ENCODE measurements around the gene TTC9B. TPM values are rescaled to one million over a fixed set of nuclear protein-coding genes. Genes with fewer than 3 reads are reported as not detected.

Gene TTC9B
- total and polyA plus RNA-seq, 2 experiments from 2014 or later, result 0.63 to 1.0 TPM

DNA sequence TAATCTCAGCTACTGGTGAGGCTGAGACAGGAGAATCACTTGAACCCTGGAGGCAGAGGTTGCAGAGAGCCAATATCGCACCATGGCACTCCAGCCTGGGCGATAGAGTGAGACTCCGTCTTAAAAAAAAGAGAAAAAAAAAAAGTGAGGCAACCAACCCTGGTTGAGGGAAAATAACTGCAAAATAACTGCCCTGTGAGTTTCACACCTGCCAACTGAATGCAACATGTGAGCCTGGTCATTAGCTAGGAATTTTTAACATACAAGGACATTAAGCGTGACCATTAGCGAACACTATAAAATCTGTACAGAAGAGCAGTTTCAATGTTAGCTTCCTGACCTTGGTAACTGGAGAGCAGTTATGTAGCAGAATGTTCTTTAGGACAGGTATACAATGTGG, 10.7 kb upstream of the TTC9B start (continued):
- TF ChIP-seq CREB1 (CRISPR knock-in tag; IDR thresholded peaks at IDR 0.05; ENCODE audit: low read depth) (no peak), JUNB (IDR thresholded peaks at IDR 0.05; ENCODE audit: unreplicated experiment) (no peak), EZH2 (IDR thresholded peaks at IDR 0.05; ENCODE audit: low read depth, unreplicated experiment) (no peak), EZH2phosphoT487 (IDR thresholded peaks at IDR 0.05; ENCODE audit: unreplicated experiment) (no peak), ZNF331 (CRISPR knock-in tag; IDR thresholded peaks at IDR 0.05; ENCODE audit: low read depth) (no peak), NANOG (IDR thresholded peaks at IDR 0.05; ENCODE audit: borderline replicate concordance) (no peak), ZNF114 (CRISPR knock-in tag; IDR thresholded peaks at IDR 0.05) (no peak)
- TF ChIP-seq, protein P1, sequence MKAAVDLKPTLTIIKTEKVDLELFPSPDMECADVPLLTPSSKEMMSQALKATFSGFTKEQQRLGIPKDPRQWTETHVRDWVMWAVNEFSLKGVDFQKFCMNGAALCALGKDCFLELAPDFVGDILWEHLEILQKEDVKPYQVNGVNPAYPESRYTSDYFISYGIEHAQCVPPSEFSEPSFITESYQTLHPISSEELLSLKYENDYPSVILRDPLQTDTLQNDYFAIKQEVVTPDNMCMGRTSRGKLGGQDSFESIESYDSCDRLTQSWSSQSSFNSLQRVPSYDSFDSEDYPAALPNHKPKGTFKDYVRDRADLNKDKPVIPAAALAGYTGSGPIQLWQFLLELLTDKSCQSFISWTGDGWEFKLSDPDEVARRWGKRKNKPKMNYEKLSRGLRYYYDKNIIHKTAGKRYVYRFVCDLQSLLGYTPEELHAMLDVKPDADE (IDR thresholded peaks at IDR 0.05), result no peak
- TF ChIP-seq, protein P2, sequence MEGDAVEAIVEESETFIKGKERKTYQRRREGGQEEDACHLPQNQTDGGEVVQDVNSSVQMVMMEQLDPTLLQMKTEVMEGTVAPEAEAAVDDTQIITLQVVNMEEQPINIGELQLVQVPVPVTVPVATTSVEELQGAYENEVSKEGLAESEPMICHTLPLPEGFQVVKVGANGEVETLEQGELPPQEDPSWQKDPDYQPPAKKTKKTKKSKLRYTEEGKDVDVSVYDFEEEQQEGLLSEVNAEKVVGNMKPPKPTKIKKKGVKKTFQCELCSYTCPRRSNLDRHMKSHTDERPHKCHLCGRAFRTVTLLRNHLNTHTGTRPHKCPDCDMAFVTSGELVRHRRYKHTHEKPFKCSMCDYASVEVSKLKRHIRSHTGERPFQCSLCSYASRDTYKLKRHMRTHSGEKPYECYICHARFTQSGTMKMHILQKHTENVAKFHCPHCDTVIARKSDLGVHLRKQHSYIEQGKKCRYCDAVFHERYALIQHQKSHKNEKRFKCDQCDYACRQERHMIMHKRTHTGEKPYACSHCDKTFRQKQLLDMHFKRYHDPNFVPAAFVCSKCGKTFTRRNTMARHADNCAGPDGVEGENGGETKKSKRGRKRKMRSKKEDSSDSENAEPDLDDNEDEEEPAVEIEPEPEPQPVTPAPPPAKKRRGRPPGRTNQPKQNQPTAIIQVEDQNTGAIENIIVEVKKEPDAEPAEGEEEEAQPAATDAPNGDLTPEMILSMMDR (conservative IDR thresholded peaks at IDR 0.05; ENCODE audit: low read depth in 2 of 2), result no peak

DNA sequence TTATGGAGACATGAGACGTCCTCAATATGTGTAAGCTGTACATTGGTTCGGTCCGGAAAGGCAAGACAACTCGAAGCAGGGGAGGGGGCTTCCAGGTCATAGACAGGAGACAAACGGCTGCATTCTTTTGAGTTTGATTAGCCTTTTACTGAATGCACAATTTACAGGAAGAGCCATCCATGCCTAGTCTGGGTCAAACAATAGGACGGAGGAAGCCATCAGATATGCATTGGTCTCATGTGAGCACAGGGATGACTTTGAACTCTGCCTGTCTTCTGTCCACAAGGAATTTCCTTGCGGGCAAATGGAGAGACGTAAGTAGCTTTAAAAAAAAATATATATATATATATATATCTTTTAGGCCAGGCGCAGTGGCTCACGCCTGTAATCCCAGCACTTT, 10.2 kb upstream of the TTC9B start:
- Histone ChIP-seq H3K36me3 (ENCODE audit: insufficient read depth) (no peaks in the 10 kb centered on the region), H3K79me2 (replicated peaks; ENCODE audit: insufficient read depth) (no peaks in the 10 kb centered on the region), H4K20me1 (replicated peaks; ENCODE audit: insufficient read depth) (no peaks in the 10 kb centered on the region), H3K4me3 (no peak overlapping the region), H3K4me1 (ENCODE audit: insufficient read depth) (peaks cover 31% of the 10 kb centered on the region), H3K27me3 (ENCODE audit: insufficient read depth) (peaks cover 37% of the 10 kb centered on the region), H3K27ac (ENCODE audit: low read depth) (no peak overlapping the region), H2AFZ (no peak overlapping the region), H3K9me2 (ENCODE audit: insufficient read depth) (no peaks in the 10 kb centered on the region), H3K4me2 (no peak overlapping the region), H3F3A (replicated peaks; ENCODE audit: low read depth) (peaks cover 3% of the 10 kb centered on the region; the same call in 1 of the 2 replicates)
- ATAC-seq (no peak), DNase-seq (ENCODE audit: low spot score) (no peak)
- Mint-ChIP-seq H3K27ac (no peak overlapping the region), H3K36me3 (ENCODE audit: low read depth) (no peaks in the 10 kb centered on the region; the same call in 2 of the 3 replicates), H3K4me3 (no peak overlapping the region), H3K27me3 (ENCODE audit: insufficient read depth, low read depth, poor library complexity) (peaks cover 37% of the 10 kb centered on the region), H3K4me1 (peaks cover 38% of the 10 kb centered on the region), H3K9me3 (peaks cover 3% of the 10 kb centered on the region; the same call in 1 of the 3 replicates)
- TF ChIP-seq POLR2AphosphoS5 (IDR thresholded peaks at IDR 0.05; ENCODE audit: low read depth) (no peak), EZH2phosphoT487 (IDR thresholded peaks at IDR 0.05; ENCODE audit: unreplicated experiment) (no peak), CREB1 (CRISPR knock-in tag; IDR thresholded peaks at IDR 0.05; ENCODE audit: low read depth) (no peak), EZH2 (IDR thresholded peaks at IDR 0.05; ENCODE audit: low read depth, unreplicated experiment) (no peak)
- TF ChIP-seq, protein P2 (conservative IDR thresholded peaks at IDR 0.05; ENCODE audit: low read depth in 2 of 2), result no peak
- TF ChIP-seq, protein P3, sequence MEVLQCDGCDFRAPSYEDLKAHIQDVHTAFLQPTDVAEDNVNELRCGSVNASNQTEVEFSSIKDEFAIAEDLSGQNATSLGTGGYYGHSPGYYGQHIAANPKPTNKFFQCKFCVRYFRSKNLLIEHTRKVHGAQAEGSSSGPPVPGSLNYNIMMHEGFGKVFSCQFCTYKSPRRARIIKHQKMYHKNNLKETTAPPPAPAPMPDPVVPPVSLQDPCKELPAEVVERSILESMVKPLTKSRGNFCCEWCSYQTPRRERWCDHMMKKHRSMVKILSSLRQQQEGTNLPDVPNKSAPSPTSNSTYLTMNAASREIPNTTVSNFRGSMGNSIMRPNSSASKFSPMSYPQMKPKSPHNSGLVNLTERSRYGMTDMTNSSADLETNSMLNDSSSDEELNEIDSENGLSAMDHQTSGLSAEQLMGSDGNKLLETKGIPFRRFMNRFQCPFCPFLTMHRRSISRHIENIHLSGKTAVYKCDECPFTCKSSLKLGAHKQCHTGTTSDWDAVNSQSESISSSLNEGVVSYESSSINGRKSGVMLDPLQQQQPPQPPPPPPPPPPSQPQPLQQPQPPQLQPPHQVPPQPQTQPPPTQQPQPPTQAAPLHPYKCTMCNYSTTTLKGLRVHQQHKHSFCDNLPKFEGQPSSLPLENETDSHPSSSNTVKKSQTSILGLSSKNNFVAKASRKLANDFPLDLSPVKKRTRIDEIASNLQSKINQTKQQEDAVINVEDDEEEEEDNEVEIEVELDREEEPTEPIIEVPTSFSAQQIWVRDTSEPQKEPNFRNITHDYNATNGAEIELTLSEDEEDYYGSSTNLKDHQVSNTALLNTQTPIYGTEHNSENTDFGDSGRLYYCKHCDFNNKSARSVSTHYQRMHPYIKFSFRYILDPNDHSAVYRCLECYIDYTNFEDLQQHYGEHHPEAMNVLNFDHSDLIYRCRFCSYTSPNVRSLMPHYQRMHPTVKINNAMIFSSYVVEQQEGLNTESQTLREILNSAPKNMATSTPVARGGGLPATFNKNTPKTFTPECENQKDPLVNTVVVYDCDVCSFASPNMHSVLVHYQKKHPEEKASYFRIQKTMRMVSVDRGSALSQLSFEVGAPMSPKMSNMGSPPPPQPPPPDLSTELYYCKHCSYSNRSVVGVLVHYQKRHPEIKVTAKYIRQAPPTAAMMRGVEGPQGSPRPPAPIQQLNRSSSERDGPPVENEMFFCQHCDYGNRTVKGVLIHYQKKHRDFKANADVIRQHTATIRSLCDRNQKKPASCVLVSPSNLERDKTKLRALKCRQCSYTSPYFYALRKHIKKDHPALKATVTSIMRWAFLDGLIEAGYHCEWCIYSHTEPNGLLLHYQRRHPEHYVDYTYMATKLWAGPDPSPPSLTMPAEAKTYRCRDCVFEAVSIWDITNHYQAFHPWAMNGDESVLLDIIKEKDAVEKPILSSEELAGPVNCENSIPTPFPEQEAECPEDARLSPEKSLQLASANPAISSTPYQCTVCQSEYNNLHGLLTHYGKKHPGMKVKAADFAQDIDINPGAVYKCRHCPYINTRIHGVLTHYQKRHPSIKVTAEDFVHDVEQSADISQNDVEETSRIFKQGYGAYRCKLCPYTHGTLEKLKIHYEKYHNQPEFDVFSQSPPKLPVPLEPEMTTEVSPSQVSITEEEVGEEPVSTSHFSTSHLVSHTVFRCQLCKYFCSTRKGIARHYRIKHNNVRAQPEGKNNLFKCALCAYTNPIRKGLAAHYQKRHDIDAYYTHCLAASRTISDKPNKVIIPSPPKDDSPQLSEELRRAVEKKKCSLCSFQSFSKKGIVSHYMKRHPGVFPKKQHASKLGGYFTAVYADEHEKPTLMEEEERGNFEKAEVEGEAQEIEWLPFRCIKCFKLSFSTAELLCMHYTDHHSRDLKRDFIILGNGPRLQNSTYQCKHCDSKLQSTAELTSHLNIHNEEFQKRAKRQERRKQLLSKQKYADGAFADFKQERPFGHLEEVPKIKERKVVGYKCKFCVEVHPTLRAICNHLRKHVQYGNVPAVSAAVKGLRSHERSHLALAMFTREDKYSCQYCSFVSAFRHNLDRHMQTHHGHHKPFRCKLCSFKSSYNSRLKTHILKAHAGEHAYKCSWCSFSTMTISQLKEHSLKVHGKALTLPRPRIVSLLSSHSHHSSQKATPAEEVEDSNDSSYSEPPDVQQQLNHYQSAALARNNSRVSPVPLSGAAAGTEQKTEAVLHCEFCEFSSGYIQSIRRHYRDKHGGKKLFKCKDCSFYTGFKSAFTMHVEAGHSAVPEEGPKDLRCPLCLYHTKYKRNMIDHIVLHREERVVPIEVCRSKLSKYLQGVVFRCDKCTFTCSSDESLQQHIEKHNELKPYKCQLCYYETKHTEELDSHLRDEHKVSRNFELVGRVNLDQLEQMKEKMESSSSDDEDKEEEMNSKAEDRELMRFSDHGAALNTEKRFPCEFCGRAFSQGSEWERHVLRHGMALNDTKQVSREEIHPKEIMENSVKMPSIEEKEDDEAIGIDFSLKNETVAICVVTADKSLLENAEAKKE (CRISPR knock-in tag; IDR thresholded peaks at IDR 0.05), result no peak
